GM18511 (cell line): ENCODE measurements around the gene ATP8B3.

Experiments
- ATAC-seq: cut with Tn5 transposase; IDR thresholded peaks from one replicate; pipeline ENCODE4 v1.9.1; 2021; ENCODE audit warnings: mild to moderate bottlenecking, moderate library complexity; ENCODE audit not compliant: unreplicated experiment

ATP8B3 gene

DNA sequence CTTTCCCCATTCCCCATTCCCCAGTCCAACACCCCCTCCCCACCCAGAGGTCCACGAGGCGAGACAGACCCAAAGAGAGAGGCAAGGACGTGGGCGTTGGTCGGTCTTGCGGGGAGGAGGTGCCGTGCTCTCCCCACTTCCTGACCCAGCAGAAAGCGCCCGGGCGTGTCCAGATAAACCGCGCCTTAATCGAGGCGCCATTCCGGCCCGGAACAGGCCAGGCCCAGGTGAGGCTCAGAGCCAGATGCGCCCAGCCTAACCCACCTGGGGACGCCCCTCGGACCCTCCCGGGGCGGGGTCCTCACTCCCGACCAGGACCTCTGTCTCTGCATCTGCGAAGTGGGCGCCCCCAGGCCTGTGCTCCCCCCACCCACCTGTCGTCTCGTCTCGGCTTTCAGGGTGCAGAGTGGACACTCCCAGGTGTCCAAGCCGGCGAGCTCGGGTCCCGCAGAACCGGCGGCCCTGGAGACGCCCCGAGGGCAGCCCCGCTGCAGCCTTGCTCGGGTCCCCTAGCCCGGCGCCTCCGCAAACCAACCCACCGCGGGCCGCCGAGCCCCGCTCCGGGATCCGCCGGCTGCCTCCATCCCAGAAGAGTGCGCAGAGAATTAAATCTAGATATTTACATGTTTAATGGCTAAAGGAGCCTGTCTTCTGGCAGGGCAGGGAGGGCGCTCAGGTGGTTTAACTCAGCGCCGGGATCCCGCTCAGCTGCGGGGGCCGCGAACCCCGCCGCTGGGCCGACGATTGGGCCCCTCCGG lies 63.8 kb downstream of the ATP8B3 start:
- ATAC-seq: no peak

DNA sequence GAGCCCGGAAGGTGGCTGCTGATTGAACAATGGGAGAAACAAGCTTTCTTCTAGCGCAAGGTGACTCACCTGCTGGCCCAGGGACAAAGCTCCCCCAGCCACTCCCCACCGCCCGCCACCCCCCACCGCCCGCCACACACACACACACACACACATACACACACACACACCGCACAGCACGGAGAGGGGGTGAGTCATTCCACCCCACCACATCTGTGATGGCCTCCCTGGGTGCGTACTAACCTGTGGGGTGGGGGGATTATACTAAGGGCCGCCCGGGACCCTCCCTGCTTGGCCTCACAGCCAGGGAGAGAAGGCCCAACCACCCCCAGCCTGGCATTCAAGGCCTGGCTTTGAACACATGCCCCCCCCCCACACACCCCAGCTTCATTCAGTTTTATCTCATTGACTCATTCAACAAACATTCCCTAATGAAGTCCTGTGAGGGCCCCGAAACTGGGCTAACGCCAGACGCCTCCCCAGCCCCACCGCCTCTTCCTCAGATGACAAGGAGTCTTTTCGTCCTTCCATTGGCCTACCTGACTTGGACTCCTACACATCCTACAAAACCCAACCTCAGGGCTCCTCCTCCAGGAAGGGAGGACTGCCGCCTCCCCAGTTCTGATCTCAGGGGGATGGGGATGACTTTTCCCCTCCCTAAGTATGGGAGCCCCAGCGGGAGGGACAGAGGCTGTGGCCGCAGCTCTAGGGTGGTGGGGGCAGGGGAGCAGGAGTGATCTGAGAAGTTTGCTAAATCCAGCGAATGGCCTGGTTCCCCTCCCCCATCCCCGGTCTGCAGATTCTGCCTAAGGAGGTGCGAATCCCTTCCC lies 64.6 kb downstream of the ATP8B3 start:
- no peak for ATAC-seq

DNA sequence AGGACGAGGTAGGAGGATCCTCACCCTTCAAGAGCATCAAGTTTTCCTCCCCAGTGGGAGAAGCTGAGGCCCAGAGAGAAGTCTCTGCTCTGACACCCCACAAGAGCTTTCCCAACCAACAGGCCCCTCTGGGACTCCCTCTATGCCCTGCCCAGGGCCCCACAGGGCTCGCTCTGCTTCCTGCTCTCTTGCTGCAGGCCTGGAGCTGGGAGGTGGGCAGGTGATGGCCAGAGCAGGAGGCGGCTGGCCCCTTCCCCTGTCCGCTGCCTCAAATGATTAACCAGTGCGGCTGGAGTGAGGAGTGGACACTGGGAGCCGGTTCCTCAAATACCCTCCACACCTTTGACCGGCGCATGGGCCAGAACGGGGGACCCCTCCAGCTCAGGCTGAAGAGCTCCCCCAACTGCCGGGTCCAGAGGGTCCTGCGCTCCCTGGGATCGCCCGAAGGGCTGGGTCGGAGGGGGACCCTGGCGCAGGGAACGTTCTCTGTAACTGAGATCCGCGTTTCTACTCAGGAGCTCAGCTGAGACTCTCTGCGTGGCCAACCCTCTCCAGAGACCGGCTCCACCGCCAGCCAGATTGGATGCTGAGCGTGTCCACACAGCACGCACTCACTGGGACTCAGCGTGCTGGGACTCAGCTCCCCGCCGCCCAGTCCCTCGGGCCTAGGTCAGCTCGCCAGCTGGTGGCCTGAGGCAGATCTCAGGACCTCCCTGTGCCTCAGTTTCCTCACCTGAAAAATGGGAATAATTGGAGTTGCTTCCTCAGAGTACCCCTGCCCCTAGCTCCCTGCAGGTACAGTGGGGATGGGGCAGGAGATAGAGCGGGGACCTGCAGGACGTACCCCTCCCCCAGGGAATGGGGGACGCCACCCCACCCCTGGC lies 65.4 kb downstream of the ATP8B3 start:
- ATAC-seq: no peak

GRCh38 chr19:1745589-1746031 lies 66.5 kb downstream of the ATP8B3 start:
- ATAC-seq: no peak

DNA sequence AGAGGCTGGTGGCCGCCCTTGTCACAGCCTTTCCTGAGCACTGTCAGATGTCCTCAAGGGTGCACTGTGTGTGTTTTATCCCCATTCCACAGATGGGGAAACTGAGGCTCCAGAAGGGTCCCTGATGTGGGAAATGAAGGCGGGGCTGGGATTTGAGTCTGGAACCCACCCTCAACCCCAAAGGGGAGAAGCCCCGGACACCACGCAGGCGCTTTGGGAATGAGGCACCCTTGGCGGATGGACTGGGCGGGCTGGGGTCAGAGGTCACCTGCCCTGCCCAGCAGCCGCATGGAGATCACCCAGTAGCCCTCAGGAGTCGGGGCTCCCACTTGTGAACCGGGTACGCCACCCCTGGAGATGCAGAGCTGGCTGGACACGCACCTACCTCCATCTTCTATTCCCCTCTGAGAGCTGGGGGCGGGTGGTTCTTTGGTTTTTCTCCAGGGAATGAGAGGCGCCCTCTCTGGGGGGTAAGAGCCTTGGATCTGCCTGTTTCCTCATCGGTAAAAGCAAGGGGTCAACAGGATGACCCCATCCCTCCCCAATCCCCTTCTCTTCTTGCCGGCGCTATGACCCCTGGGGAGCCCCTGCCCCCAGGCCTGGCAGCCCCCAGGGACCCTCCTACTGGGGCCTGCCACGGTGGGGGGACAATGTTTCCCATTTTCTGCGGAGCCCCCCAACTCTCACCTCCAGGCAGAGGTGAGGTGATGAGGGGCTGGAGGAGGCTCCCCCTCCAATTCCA lies 67.1 kb downstream of the ATP8B3 start:
- ATAC-seq: no peak

GRCh38 chr19:1744133-1744665 lies 67.9 kb downstream of the ATP8B3 start:
- no peak for ATAC-seq

DNA sequence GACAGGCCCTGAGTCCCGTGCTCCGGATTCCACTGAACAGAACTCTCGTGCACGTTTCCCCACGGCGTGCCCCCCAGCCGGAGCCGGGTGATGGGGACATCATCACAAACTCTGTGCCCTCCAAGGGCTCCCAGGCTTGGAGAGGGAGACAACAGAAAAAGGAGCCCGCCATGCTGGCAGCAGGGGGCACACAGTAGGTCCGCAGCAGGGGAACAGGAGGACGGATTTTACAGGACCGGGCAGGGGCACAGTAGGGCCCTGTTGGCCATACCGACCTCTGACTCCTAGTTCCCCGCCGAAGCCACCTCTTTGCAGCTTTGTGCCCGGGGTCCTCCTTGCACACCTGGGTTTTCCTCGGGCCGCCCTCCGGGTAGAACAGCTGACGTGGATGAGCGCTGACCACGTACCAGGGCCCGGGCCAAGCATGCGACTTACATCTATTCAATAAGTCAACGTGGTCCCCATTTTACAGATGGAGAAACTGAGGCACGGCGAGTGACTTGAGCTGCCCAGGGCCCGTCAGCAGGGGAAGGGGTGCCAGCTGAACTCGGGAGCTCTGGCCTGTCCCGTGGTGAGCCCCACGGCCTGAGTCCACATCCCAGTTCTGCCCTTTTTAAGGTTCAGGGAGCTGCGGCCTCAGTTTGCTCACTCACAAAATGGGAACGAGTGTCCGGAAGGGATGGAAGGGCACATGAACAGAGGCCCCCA lies 68.9 kb downstream of the ATP8B3 start:
- no peak for ATAC-seq

- no peak for ATAC-seq
Measured at GRCh38 chr19:1739960-1740629, 72.0 kb downstream of the ATP8B3 start.

DNA sequence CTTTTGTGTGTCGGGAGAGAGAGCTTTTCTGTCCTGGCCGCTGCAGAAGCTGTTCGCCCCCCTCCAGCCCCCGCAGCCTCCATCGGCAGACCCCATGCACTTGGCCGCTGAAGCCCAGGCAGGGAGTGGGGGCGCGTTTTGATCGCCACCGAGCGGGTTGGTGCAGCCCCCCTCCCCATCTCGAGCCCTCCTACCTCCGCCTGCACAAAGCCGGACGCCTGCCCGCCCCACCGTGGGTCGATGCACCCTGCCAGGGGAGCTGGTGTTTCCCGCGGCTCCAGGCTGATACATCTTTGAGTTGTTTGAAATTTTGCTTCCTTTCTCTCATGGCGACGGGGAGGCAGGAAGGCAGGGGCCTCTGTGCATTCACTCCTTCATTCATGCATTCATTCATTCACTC lies 75.1 kb downstream of the ATP8B3 start:
- no peak for ATAC-seq

- ATAC-seq: no peak
Measured at GRCh38 chr19:1736280-1736679, 75.8 kb downstream of the ATP8B3 start.

GRCh38 chr19:1734321-1734966 lies 77.6 kb downstream of the ATP8B3 start:
- ATAC-seq: no peak
